Urinary bladder (tissue), 4 donors: ENCODE measurements around the gene NACA2. TPM values are rescaled to one million over a fixed set of nuclear protein-coding genes. Genes with fewer than 3 reads are reported as not detected.
A peak's percentile ranks its signal among the peaks of the same experiment; 100 is the strongest.
"Not testable (repeated sequence)": the region's sequence is repeated elsewhere in the genome, so short reads cannot be mapped to it uniquely, and the experiment has no call there.

Experiments used
- DNase-seq: peaks from one replicate; pipeline ENCODE4 v3.0.0-alpha.2; 2015; ENCODE audit errors: extremely low spot score
- H3K27ac ChIP-seq: one replicate; pipeline ENCODE4 v1.5.1; 2013; ENCODE audit warnings: low read depth, mild to moderate bottlenecking, moderate library complexity
- H3K36me3 ChIP-seq: one replicate; pipeline ENCODE4 v1.6.1; 2013; ENCODE audit warnings: mild to moderate bottlenecking, moderate library complexity; ENCODE audit not compliant: insufficient read depth
- H3K4me1 ChIP-seq: one replicate; pipeline ENCODE4 v1.6.1; 2013; ENCODE audit warnings: mild to moderate bottlenecking, moderate library complexity; ENCODE audit not compliant: insufficient read depth
- H3K4me3 ChIP-seq: one replicate; pipeline ENCODE4 v1.5.1; 2013; ENCODE audit warnings: low read depth, low read length
- WGBS: extraction: QIAGEN DNeasy Blood & Tissue Kit; methylation state at CpG from one replicate; pipeline ENCODE4 v1.1.7; 2013; 5-methylcytosine and 5-hydroxymethylcytosine counted together
- polyA plus RNA-seq: library from polyadenylated mRNA; stranded (reverse); fragments of 200-250 nt; gene quantifications from one replicate; pipeline ENCODE4 v1.2.3, GENCODE V29; 2013
- total RNA-seq: library from RNA; depleted of rRNA; stranded (reverse); fragments of >200 nt; gene quantifications from one replicate; pipeline ENCODE4 v1.2.3, GENCODE V29; 2014
- donor health status: healthy with polysubstance abuse.
- donor health status: healthy.

NACA2 gene
- total and polyA plus RNA-seq, 2 donors: not detected

- no peaks in the 10 kb centered on the region for H3K4me1 ChIP-seq
- DNase-seq: no peak
- H3K36me3 ChIP-seq: no peaks in the 10 kb centered on the region
- no peak overlapping the region for H3K27ac ChIP-seq
- H3K4me3 ChIP-seq: no peak overlapping the region
- WGBS: 50% methylated on average over 9 of the region's 9 CpGs
Measured at GRCh38 chr17:61579961-61580360, 11.1 kb downstream of the NACA2 start.

- H3K27ac ChIP-seq: no peak overlapping the region
- no peaks in the 10 kb centered on the region for H3K4me1 ChIP-seq
- no peak overlapping the region for H3K4me3 ChIP-seq
- 75% methylated on average over 3 of the region's 3 CpGs for WGBS
- H3K36me3 ChIP-seq: no peaks in the 10 kb centered on the region
- DNase-seq: no peak
Measured at GRCh38 chr17:61579347-61579746, 11.7 kb downstream of the NACA2 start.

- H3K36me3 ChIP-seq: no peaks in the 10 kb centered on the region
- no peak for DNase-seq
- H3K4me3 ChIP-seq: no peak overlapping the region
- no peaks in the 10 kb centered on the region for H3K4me1 ChIP-seq
- WGBS: 91% methylated on average over 4 of the region's 4 CpGs
- no peak overlapping the region for H3K27ac ChIP-seq
Measured at GRCh38 chr17:61578645-61579044, 12.4 kb downstream of the NACA2 start.

- H3K27ac ChIP-seq: no peak overlapping the region
- WGBS: 98% methylated on average over 2 of the region's 2 CpGs
- no peak for DNase-seq
- H3K4me3 ChIP-seq: no peak overlapping the region
- H3K4me1 ChIP-seq: no peaks in the 10 kb centered on the region
- H3K36me3 ChIP-seq: no peaks in the 10 kb centered on the region
Measured at GRCh38 chr17:61575983-61576382, 15.0 kb downstream of the NACA2 start.

GRCh38 chr17:61575352-61575975, 15.6 kb downstream of the NACA2 start:
- Histone ChIP-seq H3K4me1 (no peaks in the 10 kb centered on the region), H3K4me3 (no peak overlapping the region), H3K27ac (no peak overlapping the region), H3K36me3 (no peaks in the 10 kb centered on the region)
- DNase-seq: no peak
- 53% methylated on average over 5 of the region's 5 CpGs for WGBS

- Histone ChIP-seq H3K36me3 (no peaks in the 10 kb centered on the region), H3K4me3 (no peak overlapping the region), H3K27ac (no peak overlapping the region), H3K4me1 (no peaks in the 10 kb centered on the region)
- 14% methylated on average over 9 of the region's 9 CpGs for WGBS
- DNase-seq: peak; percentile 53
Measured at GRCh38 chr17:61574542-61575351, 16.3 kb downstream of the NACA2 start.

GRCh38 chr17:61572547-61572946, 18.5 kb downstream of the NACA2 start:
- not testable (repeated sequence) for H3K36me3 ChIP-seq, H3K27ac ChIP-seq, H3K4me3 ChIP-seq, DNase-seq, H3K4me1 ChIP-seq
- 97% methylated on average over 7 of the region's 7 CpGs for WGBS

GRCh38 chr17:61571624-61572023, 19.4 kb downstream of the NACA2 start:
- 96% methylated on average over 1 of the region's 1 CpG for WGBS
- no peak overlapping the region for H3K4me3 ChIP-seq
- H3K36me3 ChIP-seq: no peaks in the 10 kb centered on the region
- H3K4me1 ChIP-seq: no peaks in the 10 kb centered on the region
- no peak overlapping the region for H3K27ac ChIP-seq
- no peak for DNase-seq

- Histone ChIP-seq H3K4me3 (no peak overlapping the region), H3K4me1 (no peaks in the 10 kb centered on the region), H3K36me3 (no peaks in the 10 kb centered on the region), H3K27ac (no peak overlapping the region)
- no peak for DNase-seq
- 88% methylated on average over 1 of the region's 1 CpG for WGBS
Measured at GRCh38 chr17:61570118-61570517, 20.9 kb downstream of the NACA2 start.

GRCh38 chr17:61569525-61569924, 21.5 kb downstream of the NACA2 start:
- not testable (repeated sequence) for DNase-seq, H3K4me1 ChIP-seq

GRCh38 chr17:61568219-61569072, 22.6 kb downstream of the NACA2 start:
- Histone ChIP-seq H3K27ac (no peak overlapping the region), H3K4me3 (no peak overlapping the region), H3K36me3 (no peaks in the 10 kb centered on the region), H3K4me1 (no peaks in the 10 kb centered on the region)
- DNase-seq: no peak
- WGBS: 82% methylated on average over 14 of the region's 14 CpGs

More at GRCh38 chr17:61569525-61569924, 21.5 kb downstream of the NACA2 start:
- H3K4me3 ChIP-seq, H3K36me3 ChIP-seq, H3K27ac ChIP-seq: not testable (repeated sequence)
- WGBS: 93% methylated on average over 5 of the region's 5 CpGs

GRCh38 chr17:61567045-61567802, 23.8 kb downstream of the NACA2 start:
- no peak overlapping the region for H3K4me3 ChIP-seq
- no peak for DNase-seq
- no peaks in the 10 kb centered on the region for H3K36me3 ChIP-seq
- WGBS: 63% methylated on average over 4 of the region's 4 CpGs
- no peaks in the 10 kb centered on the region for H3K4me1 ChIP-seq
- no peak overlapping the region for H3K27ac ChIP-seq

GRCh38 chr17:61566448-61566847, 24.6 kb downstream of the NACA2 start:
- not testable (repeated sequence) for DNase-seq, H3K36me3 ChIP-seq, H3K27ac ChIP-seq, H3K4me3 ChIP-seq, H3K4me1 ChIP-seq
- 84% methylated on average over 5 of the region's 5 CpGs for WGBS
